NCI-H446 (cell line): ENCODE measurements around the gene MACF1.

ENCODE experiments used
- DNase-seq, 2 experiments: peaks; one replicate each; lab custom pipeline; 2025; lab: John Stamatoyannopoulos, UW

MACF1 gene

DNA sequence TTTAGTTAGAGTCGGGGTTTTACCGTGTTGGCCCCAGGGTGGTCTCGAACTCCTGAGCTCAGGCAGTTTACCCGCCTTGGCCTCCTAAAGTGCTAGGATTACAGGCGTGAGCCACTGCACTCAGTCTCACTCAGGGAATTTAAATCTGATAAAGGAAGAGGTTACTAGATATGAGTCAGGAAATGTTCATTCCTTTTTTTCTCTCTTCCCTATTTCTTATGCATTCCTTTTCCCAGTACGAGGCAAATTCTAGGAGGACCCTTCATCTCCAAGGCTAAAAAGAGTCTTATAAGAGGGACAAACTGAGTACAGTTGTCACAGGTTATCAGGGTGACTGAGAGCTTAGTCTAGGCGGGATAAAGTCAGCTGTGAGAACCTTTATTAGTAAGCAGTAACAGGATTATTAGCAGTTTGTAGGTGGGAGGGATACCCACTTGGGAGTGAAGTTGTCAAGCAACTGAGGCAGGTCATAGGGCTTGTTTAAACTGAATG is 9.1 kb downstream of the MACF1 start:
- DNase-seq, result no peak

DNA sequence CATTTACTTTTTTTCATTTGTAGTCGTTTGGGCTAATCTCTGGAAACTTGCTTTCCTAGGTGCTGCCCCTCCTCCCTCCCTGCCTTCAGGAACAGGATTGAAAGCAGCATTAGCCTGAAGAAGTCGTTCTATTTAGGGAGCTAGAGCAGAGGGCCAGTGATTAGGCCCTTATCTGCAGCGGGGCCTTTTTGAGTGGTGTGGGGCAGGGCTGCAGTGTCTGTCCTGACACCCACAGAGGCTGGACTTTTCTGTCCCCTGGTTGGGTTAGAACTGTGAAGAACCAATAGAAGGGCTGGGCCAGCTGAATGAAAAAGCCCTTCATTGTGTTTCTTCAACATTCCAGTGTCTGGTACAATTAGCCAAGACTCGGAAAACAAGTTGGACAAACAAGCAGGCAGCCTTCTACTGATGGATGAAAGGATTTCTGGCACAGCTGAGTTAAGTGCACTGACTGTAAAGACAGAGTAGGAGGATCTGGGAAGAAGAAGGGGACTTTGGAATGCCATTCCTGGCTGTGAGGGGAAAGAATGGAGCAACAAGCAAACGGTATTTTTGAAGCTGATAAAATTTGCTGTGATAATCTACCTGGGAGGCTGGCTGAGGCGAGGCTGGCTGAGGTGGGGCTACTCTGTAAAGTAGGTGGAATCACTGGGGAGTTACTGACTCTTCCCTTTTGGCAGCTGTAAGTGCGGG is 9.7 kb downstream of the MACF1 start:
- DNase-seq, result no peak

DNA sequence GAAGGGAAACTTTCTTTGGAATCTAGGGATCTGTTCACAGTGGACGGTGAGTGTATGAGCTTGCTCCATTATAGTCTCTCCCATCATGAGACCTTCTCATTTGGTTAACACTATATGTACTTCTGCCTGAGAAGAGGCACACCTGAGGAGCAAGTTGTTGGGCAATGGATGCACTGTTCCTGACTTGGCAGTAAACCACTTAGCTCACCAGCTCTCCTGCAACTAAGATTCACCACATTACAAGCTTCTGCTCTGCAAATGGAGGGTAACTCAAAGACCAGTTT is 10.2 kb downstream of the MACF1 start:
- DNase-seq, result no peak

DNA sequence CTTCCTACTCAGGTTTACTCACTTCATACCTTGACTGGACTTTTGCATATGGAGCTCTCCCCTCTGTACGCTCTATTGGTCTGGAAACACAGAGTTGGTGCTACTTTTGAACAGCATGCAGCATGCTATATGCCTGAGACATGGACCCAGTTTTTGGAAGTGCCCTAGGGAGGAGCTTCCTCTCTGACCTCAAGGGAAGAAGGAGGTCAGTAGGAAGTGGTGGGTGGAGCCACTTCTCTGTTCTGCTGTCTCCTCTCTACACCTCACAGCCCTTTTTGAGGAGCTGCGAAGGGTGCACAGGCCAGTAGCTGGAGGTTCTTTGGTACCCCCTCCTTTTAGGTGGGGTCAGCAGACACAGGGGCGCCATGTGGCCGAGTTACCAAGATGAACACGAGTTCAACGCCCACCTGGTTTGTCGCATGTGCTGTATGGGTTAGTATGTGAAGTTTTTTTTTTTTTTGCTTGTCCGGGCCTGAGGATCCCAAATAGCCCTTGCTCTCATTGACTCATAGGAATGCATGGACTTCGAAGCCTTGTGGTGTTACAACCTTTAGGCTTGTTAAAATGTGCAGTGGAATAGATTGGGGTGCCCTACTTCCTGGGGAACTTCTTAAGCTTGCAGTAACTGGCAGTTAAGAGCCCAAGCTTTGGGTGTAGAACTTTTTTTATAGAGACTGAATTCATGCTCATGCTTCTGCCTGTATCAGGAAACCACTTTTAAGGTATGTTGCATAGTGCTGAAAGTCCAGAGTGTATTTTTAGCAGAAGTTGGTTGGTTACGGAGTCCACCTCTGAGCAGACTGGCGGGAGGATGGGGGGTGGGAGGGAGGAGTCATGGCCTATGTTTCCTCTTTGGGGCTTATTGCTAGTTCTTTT is 10.7 kb downstream of the MACF1 start:
- no peak for DNase-seq

DNA sequence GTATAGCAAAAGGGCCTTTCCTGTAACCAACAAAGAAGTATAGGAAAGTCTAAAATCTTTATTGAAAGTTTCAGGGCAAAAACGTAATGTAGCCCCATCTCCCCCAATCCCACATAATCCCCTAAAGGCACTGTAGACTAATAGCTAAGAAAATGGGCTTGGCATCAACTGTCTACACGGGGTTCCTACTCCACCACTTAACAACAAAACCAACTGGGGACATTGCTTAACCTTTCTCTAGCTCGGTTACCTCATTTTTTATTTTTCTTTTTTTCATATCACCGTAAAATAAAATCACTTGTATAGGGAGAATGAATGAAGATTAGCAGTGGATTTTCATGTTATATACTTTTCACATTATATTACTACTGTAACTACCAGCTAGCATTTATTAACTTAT is 12.3 kb downstream of the MACF1 start:
- DNase-seq, result no peak

DNA sequence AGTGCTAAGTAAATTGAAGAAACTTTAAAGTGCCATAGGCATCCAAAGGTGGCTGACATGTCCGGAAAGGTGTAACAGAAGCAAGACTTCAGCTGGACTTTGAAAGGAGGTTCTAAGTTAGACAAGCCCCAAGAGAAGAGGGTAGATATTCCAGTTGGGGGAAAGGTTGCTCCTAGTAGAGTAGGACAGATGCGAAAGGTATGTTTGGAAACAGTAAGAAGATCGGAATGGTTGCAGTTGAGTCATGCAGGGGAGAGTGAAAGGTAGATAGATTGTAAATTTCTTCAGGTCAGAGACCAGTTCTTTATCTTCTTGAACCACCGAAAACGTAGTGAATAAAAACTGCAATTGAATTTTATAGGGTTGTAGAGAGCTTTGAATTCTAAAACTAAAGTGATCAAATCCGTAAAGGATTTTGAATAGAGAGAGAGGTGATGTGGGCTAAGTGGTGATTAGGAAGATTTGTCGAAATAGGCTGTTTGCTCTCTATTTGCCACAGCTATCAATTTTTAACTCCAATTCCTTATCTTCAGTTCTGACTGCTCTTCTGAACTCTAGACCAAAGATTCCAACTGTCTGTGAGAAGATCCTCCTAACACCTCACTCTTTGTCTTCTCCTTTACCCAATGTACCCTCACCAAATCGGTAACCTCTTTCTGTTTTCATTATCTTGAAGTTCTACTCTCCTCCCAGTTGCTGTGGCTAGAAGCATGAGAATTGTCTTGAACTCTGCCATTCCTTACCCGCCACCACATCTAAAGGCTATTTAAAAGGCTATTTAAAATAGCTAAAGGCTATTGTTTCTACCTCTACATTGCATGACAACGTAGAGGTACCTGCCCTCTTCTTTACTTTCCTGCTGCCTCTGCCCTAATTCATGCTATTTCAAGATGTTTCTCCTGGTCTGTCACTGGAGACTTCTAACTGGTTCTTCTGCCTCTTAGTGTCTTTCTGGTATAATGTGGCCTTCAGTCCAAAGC is 16.7 kb downstream of the MACF1 start:
- DNase-seq, result no peak

DNA sequence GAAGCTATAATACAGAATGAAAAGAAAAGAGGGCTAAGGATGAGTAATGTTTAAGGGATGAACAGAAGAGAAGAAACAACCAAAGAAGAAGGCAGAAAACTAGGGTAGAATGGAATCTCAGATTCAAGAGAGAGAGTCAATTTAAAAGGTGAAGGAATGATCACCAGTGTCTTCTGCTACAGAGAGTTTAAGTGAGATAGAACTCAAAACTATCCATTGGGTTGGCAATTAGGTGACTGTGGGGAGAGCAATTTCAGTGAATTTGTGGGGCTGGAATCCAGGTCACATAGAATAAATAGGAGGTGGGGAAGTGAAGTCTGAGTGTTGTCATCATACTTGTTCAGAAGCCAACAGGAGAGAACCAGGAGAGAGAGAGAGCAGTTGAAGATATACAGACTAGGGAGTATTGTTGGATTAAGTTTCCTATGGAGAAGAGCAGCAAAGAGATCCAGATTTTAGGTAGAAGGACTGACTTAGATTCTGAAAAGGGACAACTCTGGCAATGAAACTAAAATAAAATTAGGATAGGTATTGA is 19.9 kb downstream of the MACF1 start:
- DNase-seq, result no peak

DNA sequence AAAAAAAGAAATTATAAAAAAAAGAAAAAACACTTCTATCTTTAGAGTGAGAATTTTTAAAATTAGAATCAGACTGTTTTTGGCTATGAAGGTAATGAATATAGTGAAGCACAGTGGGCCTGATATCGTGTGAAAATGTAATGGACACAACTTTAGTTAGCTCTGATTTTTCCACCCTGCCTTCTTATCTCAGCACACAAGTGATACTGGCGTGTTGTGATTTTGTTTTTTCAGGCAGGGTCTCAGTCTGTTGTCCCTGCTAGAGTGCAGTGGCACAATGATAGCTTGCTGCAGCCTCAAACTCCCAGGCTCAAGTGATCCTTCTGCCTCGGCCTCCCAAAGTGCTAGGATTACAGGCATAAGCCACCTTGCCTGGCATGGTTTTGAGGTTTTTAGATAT is 22.3 kb downstream of the MACF1 start:
- no peak for DNase-seq

DNA sequence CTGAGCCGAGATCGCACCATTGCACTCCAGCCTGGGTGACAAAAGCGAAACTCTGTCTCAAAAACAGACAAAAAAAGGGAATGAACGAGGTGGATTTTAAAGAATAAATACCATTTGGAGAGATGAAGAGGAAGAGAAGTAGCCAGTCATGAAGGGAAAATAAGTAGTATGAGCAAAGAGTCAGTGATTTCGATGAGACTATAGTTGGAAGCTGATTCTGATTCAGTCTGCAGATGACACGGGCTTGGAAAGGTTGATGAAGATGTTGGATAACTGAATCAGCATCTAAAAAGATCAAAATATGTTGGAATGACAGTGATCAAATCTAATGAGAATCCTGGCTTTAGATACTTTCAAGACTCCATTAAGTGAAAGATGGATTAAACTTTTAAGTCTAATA is 23.8 kb downstream of the MACF1 start:
- DNase-seq, result no peak

DNA sequence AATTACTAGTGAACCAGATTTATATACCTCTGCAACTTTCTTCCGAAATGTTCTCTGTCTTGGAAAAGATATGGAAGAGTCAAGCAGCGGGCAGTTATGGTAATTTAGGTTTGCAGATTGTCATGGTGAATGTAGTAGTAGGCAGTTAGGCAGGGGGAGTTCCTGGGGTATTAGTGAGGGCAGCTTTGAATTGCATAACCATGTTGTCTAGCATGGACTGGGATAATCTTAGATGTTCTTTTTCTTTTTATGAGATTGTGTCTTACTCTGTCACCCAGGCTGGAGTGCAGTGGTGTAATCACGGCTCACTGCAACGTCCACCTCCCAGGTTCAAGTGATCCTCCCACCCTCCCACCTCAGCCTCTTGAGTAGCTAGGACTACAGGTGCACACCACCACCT is 25.0 kb downstream of the MACF1 start:
- no peak for DNase-seq

DNA sequence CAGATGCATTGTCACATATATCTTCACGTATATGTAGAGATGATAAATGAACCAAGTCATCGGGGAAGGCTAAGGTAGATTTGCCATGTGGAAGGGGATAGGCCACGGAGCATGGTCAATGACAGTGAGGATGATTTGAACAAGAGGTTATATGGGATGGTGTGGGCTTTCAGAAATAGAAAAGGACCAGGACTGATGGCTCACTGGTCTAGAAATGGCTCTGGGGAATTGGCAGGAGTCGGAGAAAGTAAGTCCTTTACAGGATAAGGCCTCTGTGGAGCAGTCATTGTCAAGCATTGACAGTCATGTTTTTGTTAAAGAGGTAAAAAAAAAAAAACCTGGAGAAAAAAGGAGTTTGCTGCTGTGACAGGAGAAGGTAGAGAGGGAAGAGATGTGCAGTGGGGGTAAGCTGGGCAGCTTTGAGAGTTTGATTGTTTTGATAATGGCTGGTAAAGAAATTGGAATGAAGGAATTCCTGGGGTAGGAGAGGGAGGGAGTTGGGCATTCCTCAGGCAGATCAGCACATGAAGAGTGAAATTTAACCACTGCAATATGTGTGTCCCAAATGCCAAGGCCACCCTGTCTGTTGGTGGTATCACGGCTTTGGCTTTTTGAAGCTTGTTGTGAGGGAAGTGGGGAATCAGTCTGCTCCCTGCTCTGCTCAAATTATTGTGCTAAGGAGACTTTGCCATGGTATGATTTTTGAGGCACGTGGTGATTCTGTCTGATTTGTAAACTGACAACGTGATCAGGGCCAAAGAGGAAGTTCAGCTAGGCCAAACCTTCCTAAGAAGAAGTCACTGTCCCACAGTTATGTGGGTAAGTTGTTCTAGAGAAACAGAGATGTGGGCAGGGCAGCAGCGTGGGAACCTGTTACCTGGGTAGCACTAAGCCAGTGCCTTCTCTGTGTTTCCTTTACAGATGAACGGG is 26.0 kb downstream of the MACF1 start:
- no peak for DNase-seq

DNA sequence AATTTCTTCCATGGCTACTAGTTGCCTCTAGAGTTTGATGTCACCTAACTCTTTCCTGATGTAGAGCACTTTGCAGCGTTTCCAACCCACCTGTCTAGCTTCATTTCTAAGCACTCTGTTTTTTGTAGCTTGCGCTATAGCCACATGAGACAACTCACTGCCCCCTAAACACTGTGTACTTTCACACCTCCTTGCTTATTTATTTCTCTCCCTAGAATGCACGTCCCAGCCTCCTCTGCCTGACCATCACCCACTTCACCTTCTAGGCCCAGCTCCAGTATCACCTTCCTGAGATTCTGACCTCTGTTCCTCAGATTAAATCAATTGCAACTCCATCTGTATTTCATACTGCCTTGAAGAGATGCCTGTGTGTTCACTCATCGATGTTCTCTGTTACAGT is 32.5 kb downstream of the MACF1 start:
- DNase-seq, result no peak

DNA sequence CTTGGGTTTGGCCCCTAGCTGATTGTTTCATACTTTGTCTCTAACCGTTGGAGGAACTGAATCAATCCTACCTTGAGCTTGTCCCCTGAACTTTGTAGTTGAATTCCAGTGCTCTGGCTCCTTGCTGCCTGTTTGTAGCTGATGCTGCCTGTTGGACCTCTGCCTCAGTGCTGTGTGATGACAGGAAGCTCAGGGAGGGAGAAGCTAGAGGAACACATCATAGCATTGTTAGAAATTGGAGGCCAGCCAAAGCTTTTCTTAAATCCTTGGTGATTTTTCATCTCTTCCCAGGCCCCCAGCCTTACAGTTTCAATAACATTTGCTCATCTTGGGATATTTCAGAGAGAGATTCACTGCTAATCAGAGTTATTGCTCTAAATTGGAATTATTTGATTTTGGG is 34.0 kb downstream of the MACF1 start:
- DNase-seq, result no peak

DNA sequence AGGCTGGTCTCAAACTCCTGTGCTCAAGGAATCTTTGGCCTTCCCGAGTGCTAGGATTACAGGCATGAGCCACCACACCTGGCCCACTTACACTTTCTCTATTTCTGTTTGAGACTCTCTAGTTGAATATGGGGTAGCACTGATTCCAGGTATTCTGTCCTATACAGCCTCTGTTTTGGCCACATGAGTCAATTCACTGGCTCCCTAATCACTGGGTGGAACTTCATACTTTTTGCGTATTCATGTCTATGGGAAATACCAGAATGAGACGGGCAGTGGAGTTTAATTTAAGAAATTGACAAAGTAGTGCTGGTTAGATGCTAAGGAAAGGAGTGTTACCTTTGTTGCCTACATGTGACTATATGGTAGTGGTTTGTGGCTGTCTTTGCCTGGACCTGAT is 35.5 kb downstream of the MACF1 start:
- DNase-seq, result no peak

DNA sequence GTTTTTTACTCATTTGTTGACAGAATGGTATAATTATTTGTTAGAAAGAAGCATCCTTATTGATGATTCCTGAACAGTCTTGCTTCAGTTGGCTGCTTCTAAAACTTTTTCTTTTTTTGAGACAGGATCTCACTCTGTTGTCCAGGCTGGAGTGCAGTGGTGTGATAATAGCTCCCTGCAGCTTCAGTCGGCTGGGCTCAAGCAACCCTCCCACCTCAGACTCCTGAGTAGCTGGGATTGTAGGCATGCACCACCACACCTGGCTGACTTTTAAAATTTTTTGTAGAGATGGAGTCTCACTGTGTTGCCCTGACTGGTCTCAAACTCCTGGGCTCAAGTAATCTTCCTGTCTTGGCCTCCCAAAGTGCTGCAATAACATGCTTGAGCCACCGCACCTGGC is 38.8 kb downstream of the MACF1 start:
- DNase-seq, result no peak

DNA sequence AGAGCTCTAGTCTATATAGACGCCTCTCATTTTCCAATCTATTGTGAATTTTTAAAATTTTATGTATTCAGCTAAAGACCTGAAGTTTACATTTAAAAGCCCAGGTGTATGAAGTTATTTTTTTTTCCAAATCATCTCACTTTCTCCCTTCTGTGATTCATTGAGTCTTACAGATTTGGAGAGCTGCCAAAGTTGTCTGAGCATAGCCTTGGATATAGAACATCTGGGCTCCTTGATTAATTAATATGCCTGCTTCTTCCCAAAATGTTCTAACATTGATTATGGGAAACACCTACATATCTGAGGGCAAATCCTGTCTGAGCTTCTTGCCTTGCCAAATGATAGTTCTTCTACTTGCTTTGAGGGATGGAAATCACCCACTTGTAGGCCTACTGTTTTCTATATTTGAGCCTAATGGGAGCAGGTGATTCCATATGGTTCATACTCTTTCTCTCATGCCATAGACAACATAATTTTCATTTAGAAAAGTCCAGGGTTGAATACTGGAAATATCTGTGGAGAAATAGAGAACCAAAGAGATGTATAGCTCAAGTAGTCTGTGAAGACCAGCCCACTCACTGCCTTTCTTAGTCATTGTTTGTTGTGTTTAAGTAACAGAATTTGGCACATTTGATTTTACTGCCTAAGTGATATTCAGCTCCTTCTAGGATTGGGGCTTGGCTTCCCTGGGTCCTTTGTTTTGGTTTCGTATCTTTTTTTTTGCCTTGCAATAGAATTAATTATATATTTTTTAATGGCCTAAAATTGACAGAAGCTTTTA is 46.2 kb downstream of the MACF1 start:
- peak in 1 of 2 experiments; percentile 60 for DNase-seq

DNA sequence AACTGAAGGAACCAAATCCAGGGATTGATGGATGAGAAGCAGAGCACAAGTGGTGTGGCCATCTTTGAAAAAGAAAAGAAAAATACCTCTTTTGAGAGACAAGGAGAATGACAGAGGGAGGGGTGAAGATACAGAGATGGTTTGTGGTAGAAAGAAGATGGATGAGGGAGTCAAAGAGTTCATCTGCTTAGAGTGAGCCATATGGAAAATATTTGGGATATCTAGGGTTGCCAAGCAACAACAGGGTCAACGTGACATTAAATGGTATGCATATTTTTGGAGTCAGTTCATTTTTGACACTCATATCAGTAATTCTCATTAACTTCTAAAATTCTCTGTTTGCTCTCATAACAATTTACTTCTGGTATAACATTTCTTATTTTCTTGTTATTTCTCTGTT is 50.7 kb downstream of the MACF1 start:
- DNase-seq, result no peak

DNA sequence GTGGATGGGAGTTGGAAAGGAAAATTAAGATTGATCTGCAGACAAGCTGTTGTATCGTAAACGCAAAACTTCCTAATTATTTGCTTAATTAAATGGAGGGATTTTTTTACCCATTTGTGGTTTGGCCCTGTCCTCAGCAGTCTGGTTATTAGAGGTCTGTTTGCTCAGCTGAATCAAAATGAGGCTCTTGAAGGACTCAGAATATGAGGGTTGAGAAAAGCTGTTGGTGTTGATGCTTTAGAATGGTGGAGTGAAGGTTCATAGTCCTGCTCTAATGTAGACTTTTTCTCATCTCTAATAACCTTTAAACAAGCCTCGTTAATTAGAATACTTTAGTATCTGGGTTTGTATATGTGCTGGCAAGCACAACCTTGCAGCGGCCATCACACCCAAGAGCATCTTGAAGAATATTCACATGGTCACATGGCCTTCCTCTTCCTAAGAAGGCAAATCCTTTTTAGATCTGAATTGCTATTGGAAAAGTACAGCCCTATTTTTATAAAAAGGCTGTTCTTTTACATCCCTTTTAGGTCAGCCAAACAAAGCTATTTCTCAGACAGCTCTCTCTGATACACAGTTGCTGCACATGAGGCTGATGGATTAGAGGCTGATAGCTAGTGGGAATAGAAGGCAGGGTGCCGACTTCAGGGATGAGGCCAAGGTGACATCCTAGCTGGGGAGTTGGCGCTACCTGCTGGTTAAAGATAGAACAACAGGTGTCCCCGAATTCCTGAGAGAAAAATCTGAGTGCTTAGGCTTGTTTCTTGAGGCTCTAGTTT is 53.8 kb downstream of the MACF1 start:
- DNase-seq, result peak; percentile 36 to 68

DNA sequence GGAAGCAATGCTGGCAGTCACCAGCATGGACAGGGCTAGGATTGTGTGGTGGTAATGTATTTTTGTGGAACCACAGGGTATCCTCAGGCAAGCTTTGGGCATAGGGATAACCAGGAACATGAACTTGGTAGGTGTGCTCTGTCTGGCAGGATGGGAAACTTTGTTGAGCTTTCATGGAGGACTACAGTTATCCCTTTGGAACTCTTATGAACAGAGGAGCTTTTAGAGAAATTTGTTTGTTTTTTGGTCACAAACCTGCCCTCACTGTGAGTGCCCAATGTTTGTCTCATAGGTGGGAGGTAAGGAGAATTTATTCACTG is 54.4 kb downstream of the MACF1 start:
- no peak for DNase-seq
